ENCODE data around the gene MEI1.
"Not testable (repeated sequence)": the region's sequence is repeated elsewhere in the genome, so short reads cannot be mapped to it uniquely, and the experiment has no call there.

Gene MEI1

DNA sequence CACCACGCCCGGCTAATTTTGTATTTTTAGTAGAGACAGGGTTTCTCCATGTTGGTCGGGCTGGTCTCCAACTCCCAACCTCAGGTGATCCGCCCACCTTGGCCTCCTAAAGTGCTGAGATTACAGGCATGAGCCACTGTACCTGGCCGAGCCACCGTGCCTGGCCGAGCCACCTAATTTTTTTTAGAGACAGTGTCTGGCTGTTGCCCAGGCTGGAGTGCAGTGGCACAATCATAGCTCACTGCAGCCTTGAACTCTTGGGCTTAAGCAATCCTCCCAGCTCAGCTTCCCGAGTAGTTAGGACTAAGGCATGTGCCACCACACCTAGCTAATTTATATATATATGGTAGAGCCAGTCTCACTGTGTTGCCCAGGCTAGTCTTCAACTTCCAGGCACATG is 136.2 kb downstream of the MEI1 start:
- H3K4me1 ChIP-seq (ENCODE audit: control insufficient read depth, low read depth, low read length); H2BK5ac ChIP-seq (ENCODE audit: low read length); H3K27me3 ChIP-seq (ENCODE audit: insufficient read depth, low read length, poor library complexity); H2AK5ac ChIP-seq (ENCODE audit: low read length); H2BK120ac ChIP-seq (ENCODE audit: low read depth, low read length); H4K8ac ChIP-seq (ENCODE audit: low read depth, low read length); H3K56ac ChIP-seq (ENCODE audit: low read length); H3K9ac ChIP-seq (ENCODE audit: low read length); H3K4me2 ChIP-seq (ENCODE audit: low read length); DNase-seq; H4K5ac ChIP-seq (ENCODE audit: low read length); H3K4me3 ChIP-seq (ENCODE audit: low read length); H3K23ac ChIP-seq (ENCODE audit: low read length); H3K4ac ChIP-seq (ENCODE audit: low read depth, low read length); H2BK15ac ChIP-seq (replicated peaks; ENCODE audit: low read depth); H3K27ac ChIP-seq (ENCODE audit: low read depth, low read length); H3K36me3 ChIP-seq (ENCODE audit: control insufficient read depth, insufficient read depth, low read length): not testable (repeated sequence)
- no CpG with 5 or more reads among the region's 8 CpGs for WGBS (ENCODE audit: extremely low coverage, insufficient coverage, low lambda C conversion rate)
- Histone ChIP-seq H3K79me2 (ENCODE audit: control insufficient read depth, insufficient read depth, low read length) (peaks cover 58% of the 10 kb centered on the region), H3K18ac (ENCODE audit: low read length) (peak overlapping the region; percentile 24), H3K79me1 (ENCODE audit: low read length) (peaks cover 23% of the 10 kb centered on the region)

GRCh38 chr22:41836551-41836950 is 137.2 kb downstream of the MEI1 start:
- Histone ChIP-seq H4K8ac (ENCODE audit: low read depth, low read length) (no peak overlapping the region), H3K18ac (ENCODE audit: low read length) (no peak overlapping the region), H2BK120ac (ENCODE audit: low read depth, low read length) (no peak overlapping the region), H3K9ac (ENCODE audit: low read length) (no peak overlapping the region), H4K5ac (ENCODE audit: low read length) (no peak overlapping the region), H3K79me2 (ENCODE audit: control insufficient read depth, insufficient read depth, low read length) (peaks cover 68% of the 10 kb centered on the region), H3K79me1 (ENCODE audit: low read length) (peaks cover 29% of the 10 kb centered on the region), H3K56ac (ENCODE audit: low read length) (peak overlapping the region; percentile 9), H3K4me2 (ENCODE audit: low read length) (no peak overlapping the region), H2AK5ac (ENCODE audit: low read length) (no peak overlapping the region), H3K4me3 (ENCODE audit: low read length) (no peak overlapping the region), H3K36me3 (ENCODE audit: control insufficient read depth, insufficient read depth, low read length) (peaks cover 7% of the 10 kb centered on the region), H3K23ac (ENCODE audit: low read length) (no peak overlapping the region), H2BK15ac (replicated peaks; ENCODE audit: low read depth) (no peak overlapping the region), H2BK5ac (ENCODE audit: low read length) (no peak overlapping the region), H3K4ac (ENCODE audit: low read depth, low read length) (no peak overlapping the region), H3K27me3 (ENCODE audit: insufficient read depth, low read length, poor library complexity) (no peaks in the 10 kb centered on the region), H3K27ac (ENCODE audit: low read depth, low read length) (no peak overlapping the region), H3K4me1 (ENCODE audit: control insufficient read depth, low read depth, low read length) (peaks cover 5% of the 10 kb centered on the region)
- WGBS (ENCODE audit: extremely low coverage, insufficient coverage, low lambda C conversion rate): no CpG with 5 or more reads among the region's 2 CpGs
- DNase-seq: no peak

DNA sequence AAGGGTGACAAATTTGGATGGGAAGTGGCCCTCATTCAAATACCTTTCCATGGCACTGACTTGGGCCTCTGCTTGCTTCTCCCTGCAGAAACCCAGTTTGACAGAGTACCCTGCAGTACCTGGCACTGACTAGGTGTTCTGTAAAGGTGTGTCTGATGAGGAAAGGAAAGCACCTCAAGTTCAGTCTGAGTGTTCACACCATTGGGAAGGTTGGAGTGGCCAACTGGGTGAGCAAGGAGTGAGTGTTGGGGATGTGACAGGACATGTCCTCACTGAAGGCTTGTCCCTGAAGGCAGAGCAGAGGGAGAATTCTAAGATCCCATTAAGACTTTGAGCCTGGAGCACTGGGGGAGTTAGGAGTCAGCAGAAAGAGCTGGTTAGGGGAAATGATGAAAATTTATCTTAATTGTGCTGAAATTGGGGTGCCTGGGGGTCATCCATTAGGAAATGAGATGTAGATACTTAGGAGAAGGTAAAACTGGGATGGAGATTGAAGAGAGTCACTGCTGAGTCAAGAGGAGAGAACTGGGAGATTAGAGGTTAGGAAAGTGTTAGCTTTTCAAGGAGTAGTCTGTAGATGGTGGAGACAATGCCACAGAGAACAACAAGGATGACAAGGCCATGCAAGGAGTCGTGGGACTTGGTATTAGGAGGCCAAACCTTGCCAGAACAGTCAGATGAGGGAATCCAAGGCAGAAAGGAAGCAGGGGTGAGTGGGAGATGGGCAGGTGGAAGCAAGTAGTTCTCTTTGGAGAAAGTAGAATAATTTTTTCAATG is 139.7 kb downstream of the MEI1 start:
- peaks cover 33% of the 10 kb centered on the region for H3K79me1 ChIP-seq (ENCODE audit: low read length)
- H2AK5ac ChIP-seq (ENCODE audit: low read length): no peak overlapping the region
- no peak overlapping the region for H2BK15ac ChIP-seq (replicated peaks; ENCODE audit: low read depth)
- no peak overlapping the region for H2BK120ac ChIP-seq (ENCODE audit: low read depth, low read length)
- DNase-seq: no peak
- no peak overlapping the region for H4K5ac ChIP-seq (ENCODE audit: low read length)
- H2BK5ac ChIP-seq (ENCODE audit: low read length): no peak overlapping the region
- no peak overlapping the region for H3K4me2 ChIP-seq (ENCODE audit: low read length)
- no CpG with 5 or more reads among the region's 1 CpG for WGBS (ENCODE audit: extremely low coverage, insufficient coverage, low lambda C conversion rate)
- no peak overlapping the region for H4K8ac ChIP-seq (ENCODE audit: low read depth, low read length)
- peaks cover 6% of the 10 kb centered on the region for H3K4me1 ChIP-seq (ENCODE audit: control insufficient read depth, low read depth, low read length)
- peaks cover 83% of the 10 kb centered on the region for H3K79me2 ChIP-seq (ENCODE audit: control insufficient read depth, insufficient read depth, low read length)
- H3K27me3 ChIP-seq (ENCODE audit: insufficient read depth, low read length, poor library complexity): no peaks in the 10 kb centered on the region
- no peak overlapping the region for H3K4me3 ChIP-seq (ENCODE audit: low read length)
- no peak overlapping the region for H3K27ac ChIP-seq (ENCODE audit: low read depth, low read length)
- H3K23ac ChIP-seq (ENCODE audit: low read length): no peak overlapping the region
- no peak overlapping the region for H3K9ac ChIP-seq (ENCODE audit: low read length)
- H3K18ac ChIP-seq (ENCODE audit: low read length): no peak overlapping the region
- peaks cover 7% of the 10 kb centered on the region for H3K36me3 ChIP-seq (ENCODE audit: control insufficient read depth, insufficient read depth, low read length)
- no peak overlapping the region for H3K4ac ChIP-seq (ENCODE audit: low read depth, low read length)
- peak overlapping the region; percentile 9 for H3K56ac ChIP-seq (ENCODE audit: low read length)

DNA sequence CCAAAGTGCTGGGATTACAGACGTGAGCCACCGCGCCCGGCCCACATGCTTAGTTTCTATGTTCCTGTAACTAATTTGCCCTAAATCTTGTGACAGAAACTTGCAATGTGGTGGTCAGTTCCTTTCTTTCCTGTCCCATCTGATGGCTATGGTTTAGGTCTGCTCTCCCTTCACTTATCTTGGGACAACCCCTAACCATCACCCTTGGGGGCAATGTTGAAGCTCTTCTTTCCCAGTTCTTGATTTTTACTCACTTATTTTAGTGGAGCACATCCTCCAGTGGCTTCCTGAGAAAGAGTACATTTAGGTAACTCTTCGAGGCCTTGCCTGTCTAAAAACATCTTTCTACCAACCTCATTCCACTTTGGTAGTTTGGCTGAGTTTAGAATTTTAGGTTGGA is 140.9 kb downstream of the MEI1 start:
- no peaks in the 10 kb centered on the region for H3K27me3 ChIP-seq (ENCODE audit: insufficient read depth, low read length, poor library complexity)
- no peak overlapping the region for H3K4ac ChIP-seq (ENCODE audit: low read depth, low read length)
- no peak overlapping the region for H3K27ac ChIP-seq (ENCODE audit: low read depth, low read length)
- peaks cover 11% of the 10 kb centered on the region for H3K4me1 ChIP-seq (ENCODE audit: control insufficient read depth, low read depth, low read length)
- H2BK15ac ChIP-seq (replicated peaks; ENCODE audit: low read depth): no peak overlapping the region
- no peak overlapping the region for H4K5ac ChIP-seq (ENCODE audit: low read length)
- H3K56ac ChIP-seq (ENCODE audit: low read length): no peak overlapping the region
- no peak overlapping the region for H3K4me3 ChIP-seq (ENCODE audit: low read length)
- H3K4me2 ChIP-seq (ENCODE audit: low read length): no peak overlapping the region
- peaks cover 7% of the 10 kb centered on the region for H3K36me3 ChIP-seq (ENCODE audit: control insufficient read depth, insufficient read depth, low read length)
- WGBS (ENCODE audit: extremely low coverage, insufficient coverage, low lambda C conversion rate): no CpG with 5 or more reads among the region's 5 CpGs
- H3K9ac ChIP-seq (ENCODE audit: low read length): no peak overlapping the region
- H3K79me1 ChIP-seq (ENCODE audit: low read length): peaks cover 40% of the 10 kb centered on the region
- H4K8ac ChIP-seq (ENCODE audit: low read depth, low read length): no peak overlapping the region
- no peak overlapping the region for H2AK5ac ChIP-seq (ENCODE audit: low read length)
- no peak overlapping the region for H3K18ac ChIP-seq (ENCODE audit: low read length)
- H3K79me2 ChIP-seq (ENCODE audit: control insufficient read depth, insufficient read depth, low read length): peaks cover 86% of the 10 kb centered on the region
- H3K23ac ChIP-seq (ENCODE audit: low read length): no peak overlapping the region
- no peak for DNase-seq
- H2BK120ac ChIP-seq (ENCODE audit: low read depth, low read length): no peak overlapping the region
- H2BK5ac ChIP-seq (ENCODE audit: low read length): no peak overlapping the region

- Histone ChIP-seq H3K4me3 (ENCODE audit: low read length) (no peak overlapping the region), H2BK120ac (ENCODE audit: low read depth, low read length) (no peak overlapping the region), H3K79me1 (ENCODE audit: low read length) (peaks cover 40% of the 10 kb centered on the region), H3K36me3 (ENCODE audit: control insufficient read depth, insufficient read depth, low read length) (peaks cover 3% of the 10 kb centered on the region), H3K79me2 (ENCODE audit: control insufficient read depth, insufficient read depth, low read length) (peaks cover 87% of the 10 kb centered on the region), H3K27ac (ENCODE audit: low read depth, low read length) (no peak overlapping the region), H3K4ac (ENCODE audit: low read depth, low read length) (no peak overlapping the region), H3K18ac (ENCODE audit: low read length) (no peak overlapping the region), H3K56ac (ENCODE audit: low read length) (no peak overlapping the region), H3K9ac (ENCODE audit: low read length) (no peak overlapping the region), H4K5ac (ENCODE audit: low read length) (no peak overlapping the region), H2BK15ac (replicated peaks; ENCODE audit: low read depth) (no peak overlapping the region), H4K8ac (ENCODE audit: low read depth, low read length) (no peak overlapping the region), H3K4me2 (ENCODE audit: low read length) (no peak overlapping the region), H3K27me3 (ENCODE audit: insufficient read depth, low read length, poor library complexity) (no peaks in the 10 kb centered on the region), H2AK5ac (ENCODE audit: low read length) (no peak overlapping the region), H3K4me1 (ENCODE audit: control insufficient read depth, low read depth, low read length) (peaks cover 20% of the 10 kb centered on the region), H2BK5ac (ENCODE audit: low read length) (no peak overlapping the region), H3K23ac (ENCODE audit: low read length) (peak overlapping the region; percentile 15)
- DNase-seq: no peak
- WGBS (ENCODE audit: extremely low coverage, insufficient coverage, low lambda C conversion rate): no CpG with 5 or more reads among the region's 3 CpGs
Observed at GRCh38 chr22:41841085-41841712, 141.9 kb downstream of the MEI1 start.

All from mesendoderm (in vitro differentiated cells).